ENCODE data around the gene RFX3. TPM values are rescaled to one million over a fixed set of nuclear protein-coding genes. Genes with fewer than 3 reads are reported as not detected.

Gene RFX3
- total and polyA plus RNA-seq, 4 donors, result 0.30 to 4.6 (median 1.5) TPM

DNA sequence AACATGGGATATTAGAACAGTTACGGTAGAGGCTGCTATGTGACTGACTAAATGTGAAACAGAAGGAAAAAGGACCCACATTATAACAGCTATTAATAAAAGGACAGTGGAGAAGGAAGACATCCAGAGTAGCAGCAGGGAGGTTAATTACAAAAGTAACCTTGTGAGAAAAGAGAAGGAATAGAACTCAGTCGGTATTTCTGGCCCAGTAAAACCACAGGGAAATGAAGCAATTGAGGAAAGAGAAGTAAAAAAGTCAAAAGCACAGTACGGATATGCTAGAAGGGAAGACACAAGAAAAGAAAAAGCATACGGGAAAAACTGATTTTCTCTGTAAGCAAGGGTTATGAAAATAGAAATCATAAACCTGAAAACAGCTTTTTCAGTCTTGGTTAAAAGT is 164.7 kb downstream of the RFX3 start:
- no peak overlapping the region for H3K9ac ChIP-seq (ENCODE audit: low read depth in 1 of 2, low read length in 2 of 2)
- H3K9me3 ChIP-seq (ENCODE audit: control insufficient read depth in 4 of 4, low read length in 3 of 4), result no peaks in the 10 kb centered on the region
- H3K27ac ChIP-seq (ENCODE audit: low read depth in 1 of 2, low read length in 2 of 2), result no peak overlapping the region
- H3K27me3 ChIP-seq (ENCODE audit: control insufficient read depth in 4 of 4, insufficient read depth in 4 of 4, low read length in 3 of 4), result no peaks in the 10 kb centered on the region
- TF ChIP-seq, protein P1, sequence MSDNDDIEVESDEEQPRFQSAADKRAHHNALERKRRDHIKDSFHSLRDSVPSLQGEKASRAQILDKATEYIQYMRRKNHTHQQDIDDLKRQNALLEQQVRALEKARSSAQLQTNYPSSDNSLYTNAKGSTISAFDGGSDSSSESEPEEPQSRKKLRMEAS (IDR thresholded peaks at IDR 0.05), result peak; percentile 16
- TF ChIP-seq JUND (IDR thresholded peaks at IDR 0.05) (no peak), RAD21 (IDR thresholded peaks at IDR 0.05) (no peak)
- TF ChIP-seq, protein P2, sequence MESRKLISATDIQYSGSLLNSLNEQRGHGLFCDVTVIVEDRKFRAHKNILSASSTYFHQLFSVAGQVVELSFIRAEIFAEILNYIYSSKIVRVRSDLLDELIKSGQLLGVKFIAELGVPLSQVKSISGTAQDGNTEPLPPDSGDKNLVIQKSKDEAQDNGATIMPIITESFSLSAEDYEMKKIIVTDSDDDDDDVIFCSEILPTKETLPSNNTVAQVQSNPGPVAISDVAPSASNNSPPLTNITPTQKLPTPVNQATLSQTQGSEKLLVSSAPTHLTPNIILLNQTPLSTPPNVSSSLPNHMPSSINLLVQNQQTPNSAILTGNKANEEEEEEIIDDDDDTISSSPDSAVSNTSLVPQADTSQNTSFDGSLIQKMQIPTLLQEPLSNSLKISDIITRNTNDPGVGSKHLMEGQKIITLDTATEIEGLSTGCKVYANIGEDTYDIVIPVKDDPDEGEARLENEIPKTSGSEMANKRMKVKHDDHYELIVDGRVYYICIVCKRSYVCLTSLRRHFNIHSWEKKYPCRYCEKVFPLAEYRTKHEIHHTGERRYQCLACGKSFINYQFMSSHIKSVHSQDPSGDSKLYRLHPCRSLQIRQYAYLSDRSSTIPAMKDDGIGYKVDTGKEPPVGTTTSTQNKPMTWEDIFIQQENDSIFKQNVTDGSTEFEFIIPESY (IDR thresholded peaks at IDR 0.05), result no peak
- 89% methylated on average over 4 of the region's 4 CpGs for WGBS
- peaks cover 0 to 8% (median 7%) of the 10 kb centered on the region in 4 donors for H3K4me1 ChIP-seq (ENCODE audit: control insufficient read depth in 4 of 4, insufficient read depth in 4 of 4, low read length in 3 of 4)
- H3K4me3 ChIP-seq (ENCODE audit: low read depth in 1 of 3, low read length in 3 of 3), result no peak overlapping the region
- H3K36me3 ChIP-seq (ENCODE audit: control insufficient read depth in 4 of 4, insufficient read depth in 3 of 4, low read depth in 1 of 4, low read length in 3 of 4), result no peaks in the 10 kb centered on the region
- no peak for DNase-seq (ENCODE audit: low spot score)

DNA sequence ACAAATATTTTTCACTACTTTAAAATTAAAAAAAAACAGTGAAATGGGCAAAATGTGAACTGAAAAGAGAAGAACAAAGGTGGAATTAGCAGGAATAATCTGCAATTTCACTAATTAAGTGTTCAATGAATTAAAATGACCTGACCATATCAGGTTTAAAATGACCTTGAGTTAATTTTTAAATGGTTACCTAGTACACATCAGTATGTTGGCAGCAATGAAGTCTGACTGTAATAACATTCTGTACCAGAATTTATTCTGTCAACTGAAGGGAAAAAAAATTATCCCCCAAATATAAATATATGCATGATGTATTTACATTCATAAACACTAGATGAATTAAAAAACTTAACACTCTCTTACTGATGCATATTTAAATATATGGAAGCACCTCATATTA is 165.6 kb downstream of the RFX3 start:
- no peaks in the 10 kb centered on the region for H3K9me3 ChIP-seq (ENCODE audit: control insufficient read depth in 4 of 4, low read length in 3 of 4)
- no peaks in the 10 kb centered on the region for H3K36me3 ChIP-seq (ENCODE audit: control insufficient read depth in 4 of 4, insufficient read depth in 3 of 4, low read depth in 1 of 4, low read length in 3 of 4)
- no peak overlapping the region for H3K27ac ChIP-seq (ENCODE audit: low read depth in 1 of 2, low read length in 2 of 2)
- DNase-seq (ENCODE audit: low spot score), result no peak
- peaks cover 0 to 8% (median 7%) of the 10 kb centered on the region in 4 donors for H3K4me1 ChIP-seq (ENCODE audit: control insufficient read depth in 4 of 4, insufficient read depth in 4 of 4, low read length in 3 of 4)
- H3K9ac ChIP-seq (ENCODE audit: low read depth in 1 of 2, low read length in 2 of 2), result no peak overlapping the region
- TF ChIP-seq JUND (IDR thresholded peaks at IDR 0.05) (no peak), EGR1 (IDR thresholded peaks at IDR 0.05; ENCODE audit: low read depth in 2 of 2) (no peak), RAD21 (IDR thresholded peaks at IDR 0.05) (no peak), YY1 (IDR thresholded peaks at IDR 0.05) (no peak), RXRA (IDR thresholded peaks at IDR 0.05) (no peak), SP1 (IDR thresholded peaks at IDR 0.05) (no peak), HNF4G (IDR thresholded peaks at IDR 0.05) (no peak), FOXA1 (IDR thresholded peaks at IDR 0.05) (no peak), FOXA2 (IDR thresholded peaks at IDR 0.05) (no peak), NR2F2 (IDR thresholded peaks at IDR 0.05) (no peak), TAF1 (conservative IDR thresholded peaks at IDR 0.05) (no peak), HNF4A (conservative IDR thresholded peaks at IDR 0.05) (no peak), GABPA (IDR thresholded peaks at IDR 0.05 in 1 of 2, conservative IDR thresholded peaks at IDR 0.05 in 1 of 2) (no peak)
- TF ChIP-seq, protein P1 (IDR thresholded peaks at IDR 0.05), result no peak
- TF ChIP-seq, protein P3, sequence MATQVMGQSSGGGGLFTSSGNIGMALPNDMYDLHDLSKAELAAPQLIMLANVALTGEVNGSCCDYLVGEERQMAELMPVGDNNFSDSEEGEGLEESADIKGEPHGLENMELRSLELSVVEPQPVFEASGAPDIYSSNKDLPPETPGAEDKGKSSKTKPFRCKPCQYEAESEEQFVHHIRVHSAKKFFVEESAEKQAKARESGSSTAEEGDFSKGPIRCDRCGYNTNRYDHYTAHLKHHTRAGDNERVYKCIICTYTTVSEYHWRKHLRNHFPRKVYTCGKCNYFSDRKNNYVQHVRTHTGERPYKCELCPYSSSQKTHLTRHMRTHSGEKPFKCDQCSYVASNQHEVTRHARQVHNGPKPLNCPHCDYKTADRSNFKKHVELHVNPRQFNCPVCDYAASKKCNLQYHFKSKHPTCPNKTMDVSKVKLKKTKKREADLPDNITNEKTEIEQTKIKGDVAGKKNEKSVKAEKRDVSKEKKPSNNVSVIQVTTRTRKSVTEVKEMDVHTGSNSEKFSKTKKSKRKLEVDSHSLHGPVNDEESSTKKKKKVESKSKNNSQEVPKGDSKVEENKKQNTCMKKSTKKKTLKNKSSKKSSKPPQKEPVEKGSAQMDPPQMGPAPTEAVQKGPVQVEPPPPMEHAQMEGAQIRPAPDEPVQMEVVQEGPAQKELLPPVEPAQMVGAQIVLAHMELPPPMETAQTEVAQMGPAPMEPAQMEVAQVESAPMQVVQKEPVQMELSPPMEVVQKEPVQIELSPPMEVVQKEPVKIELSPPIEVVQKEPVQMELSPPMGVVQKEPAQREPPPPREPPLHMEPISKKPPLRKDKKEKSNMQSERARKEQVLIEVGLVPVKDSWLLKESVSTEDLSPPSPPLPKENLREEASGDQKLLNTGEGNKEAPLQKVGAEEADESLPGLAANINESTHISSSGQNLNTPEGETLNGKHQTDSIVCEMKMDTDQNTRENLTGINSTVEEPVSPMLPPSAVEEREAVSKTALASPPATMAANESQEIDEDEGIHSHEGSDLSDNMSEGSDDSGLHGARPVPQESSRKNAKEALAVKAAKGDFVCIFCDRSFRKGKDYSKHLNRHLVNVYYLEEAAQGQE (IDR thresholded peaks at IDR 0.05), result no peak
- TF ChIP-seq, protein P2 (IDR thresholded peaks at IDR 0.05), result no peak
- TF ChIP-seq, protein P4, sequence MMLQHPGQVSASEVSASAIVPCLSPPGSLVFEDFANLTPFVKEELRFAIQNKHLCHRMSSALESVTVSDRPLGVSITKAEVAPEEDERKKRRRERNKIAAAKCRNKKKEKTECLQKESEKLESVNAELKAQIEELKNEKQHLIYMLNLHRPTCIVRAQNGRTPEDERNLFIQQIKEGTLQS (IDR thresholded peaks at IDR 0.05), result no peak
- TF ChIP-seq, protein P5, sequence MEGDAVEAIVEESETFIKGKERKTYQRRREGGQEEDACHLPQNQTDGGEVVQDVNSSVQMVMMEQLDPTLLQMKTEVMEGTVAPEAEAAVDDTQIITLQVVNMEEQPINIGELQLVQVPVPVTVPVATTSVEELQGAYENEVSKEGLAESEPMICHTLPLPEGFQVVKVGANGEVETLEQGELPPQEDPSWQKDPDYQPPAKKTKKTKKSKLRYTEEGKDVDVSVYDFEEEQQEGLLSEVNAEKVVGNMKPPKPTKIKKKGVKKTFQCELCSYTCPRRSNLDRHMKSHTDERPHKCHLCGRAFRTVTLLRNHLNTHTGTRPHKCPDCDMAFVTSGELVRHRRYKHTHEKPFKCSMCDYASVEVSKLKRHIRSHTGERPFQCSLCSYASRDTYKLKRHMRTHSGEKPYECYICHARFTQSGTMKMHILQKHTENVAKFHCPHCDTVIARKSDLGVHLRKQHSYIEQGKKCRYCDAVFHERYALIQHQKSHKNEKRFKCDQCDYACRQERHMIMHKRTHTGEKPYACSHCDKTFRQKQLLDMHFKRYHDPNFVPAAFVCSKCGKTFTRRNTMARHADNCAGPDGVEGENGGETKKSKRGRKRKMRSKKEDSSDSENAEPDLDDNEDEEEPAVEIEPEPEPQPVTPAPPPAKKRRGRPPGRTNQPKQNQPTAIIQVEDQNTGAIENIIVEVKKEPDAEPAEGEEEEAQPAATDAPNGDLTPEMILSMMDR (IDR thresholded peaks at IDR 0.05; ENCODE audit: low read depth, low read length, missing input control), result no peak
- H3K4me3 ChIP-seq (ENCODE audit: low read depth in 1 of 3, low read length in 3 of 3), result no peak overlapping the region
- no peaks in the 10 kb centered on the region for H3K27me3 ChIP-seq (ENCODE audit: control insufficient read depth in 4 of 4, insufficient read depth in 4 of 4, low read length in 3 of 4)

Measured in liver (tissue), 9 donors.